Measurements from ENCODE around the gene CWC22.
"Not testable (repeated sequence)": the region's sequence is repeated elsewhere in the genome, so short reads cannot be mapped to it uniquely, and the experiment has no call there.

The CWC22 gene

GRCh38 chr2:180006781-180007579, at the start of gene CWC22:
Gene CWC22, minus strand, starts transcription at chr2:180007297. Its CDS starts 13,956 bp downstream, at chr2:179993341.
- peak; percentile 72 for DNase-seq (ENCODE audit: low read depth)

- DNase-seq (ENCODE audit: low read depth), result no peak
Observed at GRCh38 chr2:180056367-180057118, 49.4 kb upstream of the CWC22 start.

GRCh38 chr2:180054576-180054975, 47.5 kb upstream of the CWC22 start:
- not testable (repeated sequence) for DNase-seq (ENCODE audit: low read depth)

- no peak for DNase-seq (ENCODE audit: low read depth)
Observed at GRCh38 chr2:180050246-180050645, 43.1 kb upstream of the CWC22 start.

GRCh38 chr2:180048251-180048650, 41.2 kb upstream of the CWC22 start:
- DNase-seq (ENCODE audit: low read depth), result no peak

GRCh38 chr2:180046776-180047175, 39.7 kb upstream of the CWC22 start:
- no peak for DNase-seq (ENCODE audit: low read depth)

- DNase-seq (ENCODE audit: low read depth), result no peak
Observed at GRCh38 chr2:180046202-180046601, 39.1 kb upstream of the CWC22 start.

- DNase-seq (ENCODE audit: low read depth), result no peak
Observed at GRCh38 chr2:180040146-180040925, 33.2 kb upstream of the CWC22 start.

GRCh38 chr2:180038997-180039396, 31.9 kb upstream of the CWC22 start:
- no peak for DNase-seq (ENCODE audit: low read depth)

- DNase-seq (ENCODE audit: low read depth), result no peak
Observed at GRCh38 chr2:180033993-180034894, 27.1 kb upstream of the CWC22 start.

GRCh38 chr2:180029575-180029974, 22.5 kb upstream of the CWC22 start:
- DNase-seq (ENCODE audit: low read depth), result no peak

GRCh38 chr2:180021850-180022249, 14.8 kb upstream of the CWC22 start:
- DNase-seq (ENCODE audit: low read depth), result no peak

GRCh38 chr2:180017784-180018183, 10.7 kb upstream of the CWC22 start:
- DNase-seq (ENCODE audit: low read depth), result no peak

- no peak for DNase-seq (ENCODE audit: low read depth)
Observed at GRCh38 chr2:180016937-180017336, 9.8 kb upstream of the CWC22 start.

GRCh38 chr2:180015951-180016709, 9.0 kb upstream of the CWC22 start:
- no peak for DNase-seq (ENCODE audit: low read depth)

GRCh38 chr2:180012523-180012922, 5.4 kb upstream of the CWC22 start:
- no peak for DNase-seq (ENCODE audit: low read depth)

- DNase-seq (ENCODE audit: low read depth), result no peak
Observed at GRCh38 chr2:180010701-180011100, 3.6 kb upstream of the CWC22 start.

GRCh38 chr2:180006231-180006630, 866 bp downstream of the CWC22 start:
- DNase-seq (ENCODE audit: low read depth), result no peak

- not testable (repeated sequence) for DNase-seq (ENCODE audit: low read depth)
Observed at GRCh38 chr2:180005465-180005864, 1.6 kb downstream of the CWC22 start.

GRCh38 chr2:180004731-180005130, 2.4 kb downstream of the CWC22 start:
- no peak for DNase-seq (ENCODE audit: low read depth)

GRCh38 chr2:180003559-180003958, 3.5 kb downstream of the CWC22 start:
- no peak for DNase-seq (ENCODE audit: low read depth)

All from activated gamma-delta T cell treated with anti-CD3 and anti-CD28 coated beads, Interleukin-2, amount 50 U/mL, for 16 hours (primary cell).